ENCODE measurements around the gene ITGA1. TPM values are rescaled to one million over a fixed set of nuclear protein-coding genes. Genes with fewer than 3 reads are reported as not detected.

Gene ITGA1
- total RNA-seq, 4 donors from 2014 or later, result 5.7 to 20.4 (median 12.4) TPM

GRCh38 chr5:52822437-52822836, 34.7 kb downstream of the ITGA1 start:
- no peaks in the 10 kb centered on the region for H3K27me3 ChIP-seq

GRCh38 chr5:52824827-52825226, 37.1 kb downstream of the ITGA1 start:
- Histone ChIP-seq H3K4me3 (no peak overlapping the region), H3K9me3 (no peaks in the 10 kb centered on the region), H3K4me1 (peaks cover 14 to 20% of the 10 kb centered on the region in 2 donors), H3K27ac (no peak overlapping the region), H3K36me3 (no peaks in the 10 kb centered on the region), H3K27me3 (no peaks in the 10 kb centered on the region)
- intact Hi-C loops (cut with DNase I; ENCODE audit: low total_unique reads) (no loop called here), in situ Hi-C loops (cut with MboI; ENCODE audit: low sequenced_read_pairs in 4 of 4) (no loop called here)
- no peak for TF ChIP-seq CTCF (IDR thresholded peaks at IDR 0.05 in 4 of 5, conservative IDR thresholded peaks at IDR 0.05 in 1 of 5)
- TF ChIP-seq POLR2A (IDR thresholded peaks at IDR 0.05), result no peak
- DNase-seq, result no peak
- ATAC-seq, result no peak

More at GRCh38 chr5:52822437-52822836, 34.7 kb downstream of the ITGA1 start:
- no peaks in the 10 kb centered on the region for H3K36me3 ChIP-seq
- H3K27ac ChIP-seq, result peak overlapping the region; percentile 16 to 53 (median 22)
- peak; percentile 46 to 58 for DNase-seq
- H3K4me3 ChIP-seq, result peak overlapping the region in 1 of 4 donors; percentile 7
- no peaks in the 10 kb centered on the region for H3K9me3 ChIP-seq
- in situ Hi-C loops (cut with MboI; ENCODE audit: low sequenced_read_pairs in 4 of 4) (no loop called here), intact Hi-C loops (cut with DNase I; ENCODE audit: low total_unique reads) (no loop called here)
- peak; percentile 52 to 83 for ATAC-seq
- no peak for TF ChIP-seq POLR2A (IDR thresholded peaks at IDR 0.05)
- no peak for TF ChIP-seq CTCF (IDR thresholded peaks at IDR 0.05 in 4 of 5, conservative IDR thresholded peaks at IDR 0.05 in 1 of 5)
- peaks cover 14 to 20% of the 10 kb centered on the region in 2 donors for H3K4me1 ChIP-seq

GRCh38 chr5:52825826-52826225, 38.1 kb downstream of the ITGA1 start:
- intact Hi-C loops (cut with DNase I; ENCODE audit: low total_unique reads) (no loop called here), in situ Hi-C loops (cut with MboI; ENCODE audit: low sequenced_read_pairs in 4 of 4) (no loop called here)
- no peak for TF ChIP-seq CTCF (IDR thresholded peaks at IDR 0.05 in 4 of 5, conservative IDR thresholded peaks at IDR 0.05 in 1 of 5)
- no peak for TF ChIP-seq POLR2A (IDR thresholded peaks at IDR 0.05)
- Histone ChIP-seq H3K27ac (no peak overlapping the region), H3K9me3 (no peaks in the 10 kb centered on the region), H3K4me3 (no peak overlapping the region), H3K36me3 (no peaks in the 10 kb centered on the region), H3K27me3 (no peaks in the 10 kb centered on the region), H3K4me1 (peaks cover 14 to 20% of the 10 kb centered on the region in 2 donors)
- no peak for ATAC-seq
- DNase-seq, result no peak

- no peak for TF ChIP-seq POLR2A (IDR thresholded peaks at IDR 0.05)
- TF ChIP-seq CTCF (IDR thresholded peaks at IDR 0.05 in 4 of 5, conservative IDR thresholded peaks at IDR 0.05 in 1 of 5), result no peak
- ATAC-seq (no peak), DNase-seq (no peak)
- no peaks in the 10 kb centered on the region for H3K27me3 ChIP-seq
- in situ Hi-C loops (cut with MboI; ENCODE audit: low sequenced_read_pairs in 4 of 4) (no loop called here), intact Hi-C loops (cut with DNase I; ENCODE audit: low total_unique reads) (no loop called here)
- H3K4me1 ChIP-seq, result peaks cover 4 to 9% of the 10 kb centered on the region in 2 donors
- no peaks in the 10 kb centered on the region for H3K36me3 ChIP-seq
- H3K27ac ChIP-seq, result no peak overlapping the region
- H3K4me3 ChIP-seq, result no peak overlapping the region
- no peaks in the 10 kb centered on the region for H3K9me3 ChIP-seq
These were observed 40.1 kb downstream of the ITGA1 start for GRCh38 chr5:52827815-52828214.

- no peak overlapping the region for H3K4me3 ChIP-seq
- H3K4me1 ChIP-seq, result no peaks in the 10 kb centered on the region
- no peak overlapping the region for H3K27ac ChIP-seq
- no peaks in the 10 kb centered on the region for H3K9me3 ChIP-seq
- TF ChIP-seq CTCF (IDR thresholded peaks at IDR 0.05 in 4 of 5, conservative IDR thresholded peaks at IDR 0.05 in 1 of 5), result no peak
- TF ChIP-seq POLR2A (IDR thresholded peaks at IDR 0.05), result no peak
- no peaks in the 10 kb centered on the region for H3K27me3 ChIP-seq
- ATAC-seq (no peak), DNase-seq (no peak)
- in situ Hi-C loops (cut with MboI; ENCODE audit: low sequenced_read_pairs in 4 of 4), result no loop called here
- intact Hi-C loops (cut with DNase I; ENCODE audit: low total_unique reads), result no loop called here
- no peaks in the 10 kb centered on the region for H3K36me3 ChIP-seq
These were observed 41.9 kb downstream of the ITGA1 start for GRCh38 chr5:52829664-52830063.
